HL-60 (cell line): ENCODE measurements around the gene SIL1.

Experiments
- DNase-seq, 2 experiments: peaks; one replicate each; pipeline ENCODE4 v3.0.0-alpha.2; 2010 to 2020; ENCODE audit warnings: low read depth in 1 of 2, low spot score in 1 of 2
- H3K27ac ChIP-seq: fragments of 250-450 bp; sonication (Bioruptor Pico); replicated peaks from 2 replicates; pipeline ENCODE4 v1.5.1; 2020; ENCODE audit warnings: mild to moderate bottlenecking, moderate library complexity
- H3K27me3 ChIP-seq: fragments of 250-450 bp; sonication (Bioruptor Pico); 2 replicates; pipeline ENCODE4 v1.5.1; 2021; ENCODE audit warnings: mild to moderate bottlenecking, moderate library complexity; ENCODE audit not compliant: insufficient read depth, poor library complexity, severe bottlenecking
- H3K4me3 ChIP-seq: replicated peaks from 2 replicates; pipeline ENCODE4 v1.5.1; 2011; ENCODE audit warnings: mild to moderate bottlenecking, control low read depth, low read length; ENCODE audit not compliant: insufficient read depth
- CTCF ChIP-seq: IDR thresholded peaks from one replicate; pipeline ENCODE4 v1.5.1; 2011; ENCODE audit warnings: low read length, control low read depth, inconsistent platforms; ENCODE audit not compliant: insufficient read depth
- GABPA ChIP-seq: IDR thresholded peaks from 2 replicates; pipeline ENCODE4 v1.6.1; 2012; ENCODE audit warnings: low read depth
- POLR2AphosphoS5 ChIP-seq: IDR thresholded peaks from 2 replicates; pipeline ENCODE4 v1.6.1; 2012; ENCODE audit warnings: low read depth
- REST ChIP-seq: IDR thresholded peaks from 2 replicates; pipeline ENCODE4 v1.6.1; 2012; ENCODE audit warnings: low read depth; ENCODE audit not compliant: insufficient replicate concordance
- SPI1 ChIP-seq: IDR thresholded peaks from 2 replicates; pipeline ENCODE4 v1.6.1; 2012; ENCODE audit warnings: low read depth, mild to moderate bottlenecking, borderline replicate concordance

SIL1 gene

GRCh38 chr5:139158791-139159190 is 39.4 kb downstream of the SIL1 start:
- Histone ChIP-seq H3K27ac (no peak overlapping the region), H3K4me3 (no peak overlapping the region), H3K27me3 (no peaks in the 10 kb centered on the region)
- TF ChIP-seq GABPA, result no peak
- TF ChIP-seq CTCF, result no peak
- TF ChIP-seq POLR2AphosphoS5, result no peak
- no peak for TF ChIP-seq SPI1
- no peak for TF ChIP-seq REST
- DNase-seq, result no peak

- DNase-seq, result no peak
- no peak for TF ChIP-seq CTCF
- no peak for TF ChIP-seq POLR2AphosphoS5
- TF ChIP-seq SPI1, result no peak
- no peak for TF ChIP-seq GABPA
- TF ChIP-seq REST, result no peak
- no peak overlapping the region for H3K27ac ChIP-seq
- H3K27me3 ChIP-seq, result no peaks in the 10 kb centered on the region
- H3K4me3 ChIP-seq, result no peak overlapping the region
These were observed 40.6 kb downstream of the SIL1 start for GRCh38 chr5:139157556-139157955.

GRCh38 chr5:139156814-139157213 is 41.4 kb downstream of the SIL1 start:
- TF ChIP-seq SPI1, result no peak
- no peak for TF ChIP-seq REST
- no peak for TF ChIP-seq POLR2AphosphoS5
- no peak for TF ChIP-seq GABPA
- no peak for TF ChIP-seq CTCF
- Histone ChIP-seq H3K27me3 (no peaks in the 10 kb centered on the region), H3K4me3 (no peak overlapping the region), H3K27ac (no peak overlapping the region)
- no peak for DNase-seq
